Fibroblast of lung (primary cell): ENCODE results near the gene SCAPER. TPM values are rescaled to one million over a fixed set of nuclear protein-coding genes. Genes with fewer than 3 reads are reported as not detected.

Experiments
- DNase-seq, 2 donors: peaks; one replicate each; pipeline versions ENCODE4 v3.0.0 to v3.0.0-alpha.2; 2010; ENCODE audit warnings: low read depth in 2 of 2
- H2AFZ ChIP-seq: 2 replicates; pipeline ENCODE4 v1.5.1; 2012; ENCODE audit warnings: low read length, control low read depth, inconsistent platforms
- H3K27ac ChIP-seq: 2 replicates; pipeline ENCODE4 v1.5.1; 2011; ENCODE audit warnings: low read length, control low read depth; ENCODE audit not compliant: insufficient read depth
- H3K27me3 ChIP-seq: 2 replicates; pipeline ENCODE4 v1.5.1; 2011; ENCODE audit warnings: mild to moderate bottlenecking, low read length; ENCODE audit not compliant: control insufficient read depth, insufficient read depth
- H3K36me3 ChIP-seq: 2 replicates; pipeline ENCODE4 v1.5.1; 2011; ENCODE audit warnings: low read length; ENCODE audit not compliant: control insufficient read depth, insufficient read depth
- H3K4me1 ChIP-seq: 2 replicates; pipeline ENCODE4 v1.5.1; 2011; ENCODE audit warnings: low read length; ENCODE audit not compliant: control insufficient read depth, insufficient read depth; ENCODE audit errors: extremely low read depth
- H3K4me2 ChIP-seq: 2 replicates; pipeline ENCODE4 v1.5.1; 2011; ENCODE audit warnings: low read length, control low read depth; ENCODE audit not compliant: insufficient read depth; ENCODE audit errors: extremely low read depth
- H3K4me3 ChIP-seq, 4 experiments: fragments of 200-600 bp in 1 of 4; sonication (generic) in 1 of 4; replicated peaks in 1 of 4; 2 replicates each; pipeline ENCODE4 v1.5.1; 2011 to 2016; ENCODE audit warnings: low read length in 4 of 4, low read depth in 3 of 4, mild to moderate bottlenecking in 3 of 4, control low read depth in 2 of 4, inconsistent platforms in 1 of 4, mixed read lengths in 1 of 4; ENCODE audit not compliant: insufficient read depth in 1 of 4; ENCODE audit errors: control extremely low read depth in 1 of 4
- H3K79me2 ChIP-seq: 2 replicates; pipeline ENCODE4 v1.5.1; 2012; ENCODE audit warnings: mild to moderate bottlenecking, low read length, inconsistent platforms; ENCODE audit not compliant: control insufficient read depth, insufficient read depth
- H3K9ac ChIP-seq: 2 replicates; pipeline ENCODE4 v1.5.1; 2011; ENCODE audit warnings: mild to moderate bottlenecking, low read length, control low read depth; ENCODE audit not compliant: insufficient read depth
- H3K9me3 ChIP-seq: 2 replicates; pipeline ENCODE4 v1.5.1; 2012; ENCODE audit warnings: low read depth, low read length; ENCODE audit not compliant: control insufficient read depth, insufficient read depth
- H4K20me1 ChIP-seq: 2 replicates; pipeline ENCODE4 v1.5.1; 2011; ENCODE audit warnings: low read length; ENCODE audit not compliant: control insufficient read depth, insufficient read depth; ENCODE audit errors: extremely low read depth
- EZH2 ChIP-seq: IDR thresholded peaks from 2 replicates; pipeline ENCODE4 v1.5.1; 2012; ENCODE audit warnings: low read length, control low read depth, mild to moderate bottlenecking; ENCODE audit errors: missing control alignments
- polyA plus RNA-seq, 2 donors: library from polyadenylated mRNA; depleted of rRNA in 1 of 2; stranded (reverse) in 1 of 2; unstranded in 1 of 2; fragments of >200 nt; gene quantifications; 2 replicates each; pipeline ENCODE4 v1.2.1, GENCODE V29; 2011 to 2012; ENCODE audit warnings: missing spikeins in 1 of 2
- total RNA-seq: library from RNA; depleted of rRNA; stranded (reverse); fragments of >200 nt; gene quantifications from 2 replicates; pipeline ENCODE4 v1.2.1, GENCODE V29; 2014
- TF ChIP-seq, protein P1 (sequence below), 2 donors: IDR thresholded peaks in 1 of 2; conservative IDR thresholded peaks in 1 of 2; 1 replicate in 1 of 2; 2 replicates in 1 of 2; pipeline ENCODE4 v1.5.1; 2011 to 2012; ENCODE audit warnings: low read length in 2 of 2, control low read depth in 1 of 2, inconsistent platforms in 1 of 2, low read depth in 1 of 2, mild to moderate bottlenecking in 1 of 2

Gene SCAPER
- total and polyA plus RNA-seq, 2 donors (not counting 1 experiment from before 2014, with no cell fraction given): 2.3 to 9.1 TPM

- Histone ChIP-seq H3K9me3 (no peaks in the 10 kb centered on the region), H4K20me1 (no peaks in the 10 kb centered on the region), H3K4me1 (no peaks in the 10 kb centered on the region), H3K9ac (no peak overlapping the region), H3K36me3 (no peaks in the 10 kb centered on the region), H3K27ac (no peak overlapping the region), H3K4me3 (no peak overlapping the region), H3K4me2 (no peak overlapping the region), H3K79me2 (no peaks in the 10 kb centered on the region), H2AFZ (no peak overlapping the region), H3K27me3 (no peaks in the 10 kb centered on the region)
- TF ChIP-seq, protein P1, sequence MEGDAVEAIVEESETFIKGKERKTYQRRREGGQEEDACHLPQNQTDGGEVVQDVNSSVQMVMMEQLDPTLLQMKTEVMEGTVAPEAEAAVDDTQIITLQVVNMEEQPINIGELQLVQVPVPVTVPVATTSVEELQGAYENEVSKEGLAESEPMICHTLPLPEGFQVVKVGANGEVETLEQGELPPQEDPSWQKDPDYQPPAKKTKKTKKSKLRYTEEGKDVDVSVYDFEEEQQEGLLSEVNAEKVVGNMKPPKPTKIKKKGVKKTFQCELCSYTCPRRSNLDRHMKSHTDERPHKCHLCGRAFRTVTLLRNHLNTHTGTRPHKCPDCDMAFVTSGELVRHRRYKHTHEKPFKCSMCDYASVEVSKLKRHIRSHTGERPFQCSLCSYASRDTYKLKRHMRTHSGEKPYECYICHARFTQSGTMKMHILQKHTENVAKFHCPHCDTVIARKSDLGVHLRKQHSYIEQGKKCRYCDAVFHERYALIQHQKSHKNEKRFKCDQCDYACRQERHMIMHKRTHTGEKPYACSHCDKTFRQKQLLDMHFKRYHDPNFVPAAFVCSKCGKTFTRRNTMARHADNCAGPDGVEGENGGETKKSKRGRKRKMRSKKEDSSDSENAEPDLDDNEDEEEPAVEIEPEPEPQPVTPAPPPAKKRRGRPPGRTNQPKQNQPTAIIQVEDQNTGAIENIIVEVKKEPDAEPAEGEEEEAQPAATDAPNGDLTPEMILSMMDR (conservative IDR thresholded peaks at IDR 0.05 in 1 of 2, IDR thresholded peaks at IDR 0.05 in 1 of 2; ENCODE audit: low read depth in 1 of 2, low read length in 2 of 2): no peak
- TF ChIP-seq EZH2: no peak
- no peak for DNase-seq
These were observed 237.0 kb downstream of the SCAPER start for GRCh38 chr15:76667943-76668715.

DNA sequence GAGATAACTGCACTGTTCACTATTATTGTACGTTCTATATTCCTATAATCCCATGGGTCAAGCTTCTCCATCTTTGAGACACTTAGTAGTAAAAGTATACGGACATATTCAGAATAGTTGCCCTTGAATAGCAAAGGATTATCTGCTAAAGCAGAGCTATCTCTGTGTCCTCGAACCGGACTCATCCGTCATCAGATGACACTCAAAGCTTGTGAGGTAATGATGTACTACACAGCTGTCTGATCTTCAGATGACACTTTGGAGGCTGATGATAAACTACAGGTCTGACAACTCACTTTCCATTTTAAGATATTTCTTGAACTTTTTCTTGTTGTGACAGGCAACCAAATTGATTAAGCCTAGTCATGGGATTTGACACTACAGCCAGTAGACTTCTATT lies 240.2 kb downstream of the SCAPER start:
- Histone ChIP-seq H3K27me3 (no peaks in the 10 kb centered on the region), H3K9me3 (no peaks in the 10 kb centered on the region), H3K36me3 (no peaks in the 10 kb centered on the region), H3K79me2 (no peaks in the 10 kb centered on the region), H4K20me1 (no peaks in the 10 kb centered on the region), H3K4me3 (no peak overlapping the region), H3K4me2 (no peak overlapping the region), H3K4me1 (no peaks in the 10 kb centered on the region), H3K9ac (no peak overlapping the region), H3K27ac (no peak overlapping the region), H2AFZ (no peak overlapping the region)
- DNase-seq: no peak
- TF ChIP-seq EZH2: no peak
- TF ChIP-seq, protein P1 (conservative IDR thresholded peaks at IDR 0.05 in 1 of 2, IDR thresholded peaks at IDR 0.05 in 1 of 2; ENCODE audit: low read depth in 1 of 2, low read length in 2 of 2): no peak

DNA sequence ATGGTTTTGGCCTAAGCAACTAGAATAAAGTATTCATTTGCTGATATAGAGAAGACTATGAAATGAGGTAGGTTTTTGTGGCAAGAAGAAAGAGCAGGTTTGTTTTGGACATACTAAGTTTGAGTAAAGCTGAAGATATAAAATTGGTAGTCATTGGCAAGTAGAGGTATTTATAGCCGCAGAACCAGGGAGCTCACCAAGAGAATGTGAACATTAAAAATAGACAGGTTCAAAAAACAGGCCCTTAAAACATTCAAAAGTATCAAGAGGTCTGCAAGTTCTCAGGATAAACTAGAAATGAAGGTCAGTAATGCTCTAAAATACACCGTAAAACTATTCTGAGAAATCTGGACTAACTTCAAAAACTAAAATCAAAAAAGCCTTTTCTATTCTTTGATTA lies 240.7 kb downstream of the SCAPER start:
- no peak for TF ChIP-seq EZH2
- TF ChIP-seq, protein P1 (conservative IDR thresholded peaks at IDR 0.05 in 1 of 2, IDR thresholded peaks at IDR 0.05 in 1 of 2; ENCODE audit: low read depth in 1 of 2, low read length in 2 of 2): no peak
- Histone ChIP-seq H3K9me3 (no peaks in the 10 kb centered on the region), H3K4me2 (no peak overlapping the region), H3K79me2 (no peaks in the 10 kb centered on the region), H4K20me1 (no peaks in the 10 kb centered on the region), H3K4me3 (no peak overlapping the region), H3K27ac (no peak overlapping the region), H3K9ac (no peak overlapping the region), H3K36me3 (no peaks in the 10 kb centered on the region), H2AFZ (no peak overlapping the region), H3K4me1 (no peaks in the 10 kb centered on the region), H3K27me3 (no peaks in the 10 kb centered on the region)
- DNase-seq: no peak
